OCI-LY1 (cell line): Measurements from ENCODE around the gene KLHL2.

Source experiments
- H2AFZ ChIP-seq: fragments of 200-600 bp; sonication (generic), shearing (Covaris generic); 2 replicates; pipeline ENCODE4 v1.6.0; 2014; ENCODE audit warnings: antibody characterized with exemption, mild to moderate bottlenecking, low read length
- H3F3A ChIP-seq: fragments of 200-600 bp; sonication (generic), shearing (Covaris generic); 2 replicates; pipeline ENCODE4 v1.6.0; 2014; ENCODE audit warnings: mild to moderate bottlenecking, antibody characterized with exemption, low read length, moderate library complexity; ENCODE audit not compliant: insufficient read depth
- H3K27ac ChIP-seq: fragments of 200-600 bp; sonication (generic); 2 replicates; pipeline ENCODE4 v1.5.1; 2014; ENCODE audit warnings: low read length, mixed run types, mild to moderate bottlenecking, low read depth; ENCODE audit not compliant: poor library complexity, severe bottlenecking
- H3K27me3 ChIP-seq: fragments of 200-600 bp; sonication (generic); 2 replicates; pipeline ENCODE4 v1.6.0; 2014; ENCODE audit warnings: antibody characterized with exemption, mild to moderate bottlenecking, low read length, moderate library complexity; ENCODE audit not compliant: insufficient read depth
- H3K36me3 ChIP-seq: fragments of 200-600 bp; sonication (generic); 2 replicates; pipeline ENCODE4 v1.6.1; 2014; ENCODE audit warnings: mild to moderate bottlenecking, antibody characterized with exemption, low read length, moderate library complexity, mixed read lengths; ENCODE audit not compliant: insufficient read depth
- H3K4me1 ChIP-seq: fragments of 200-600 bp; sonication (generic); 2 replicates; pipeline ENCODE4 v1.5.1; 2014; ENCODE audit warnings: mild to moderate bottlenecking, low read length, moderate library complexity; ENCODE audit not compliant: insufficient read depth, severe bottlenecking
- H3K4me2 ChIP-seq: fragments of 200-600 bp; sonication (generic), shearing (Covaris generic); 2 replicates; pipeline ENCODE4 v1.6.1; 2014; ENCODE audit warnings: low read length
- H3K4me3 ChIP-seq: fragments of 200-600 bp; sonication (generic); 2 replicates; pipeline ENCODE4 v1.5.1; 2014; ENCODE audit warnings: low read length, low read depth, mild to moderate bottlenecking, mixed read lengths; ENCODE audit not compliant: poor library complexity, severe bottlenecking
- H3K79me2 ChIP-seq: fragments of 200-600 bp; shearing (Covaris generic); 2 replicates; pipeline ENCODE4 v1.6.1; 2016; ENCODE audit warnings: mixed run types, low read length, mixed read lengths; ENCODE audit not compliant: insufficient read depth
- H3K9ac ChIP-seq: fragments of 200-600 bp; sonication (generic), shearing (Covaris generic); 2 replicates; pipeline ENCODE4 v1.6.1; 2014; ENCODE audit warnings: mild to moderate bottlenecking, low read length, mixed read lengths
- H3K9me2 ChIP-seq: fragments of 200-600 bp; sonication (generic), shearing (Covaris generic); 2 replicates; pipeline ENCODE4 v1.6.1; 2014; ENCODE audit warnings: low read depth, mild to moderate bottlenecking, low read length, mixed read lengths
- H3K9me3 ChIP-seq: fragments of 200-600 bp; shearing (Covaris generic); 2 replicates; pipeline ENCODE4 v1.6.1; 2014; ENCODE audit warnings: low read length, mixed read lengths
- H4K20me1 ChIP-seq: fragments of 200-600 bp; sonication (generic), shearing (Covaris generic); 2 replicates; pipeline ENCODE4 v1.6.0; 2016; ENCODE audit warnings: mild to moderate bottlenecking, low read length; ENCODE audit not compliant: insufficient read depth
- EZH2 ChIP-seq: fragments of 200-600 bp; sonication (generic), shearing (Covaris generic); IDR thresholded peaks from 2 replicates; pipeline ENCODE4 v1.8.0; 2017; ENCODE audit warnings: borderline replicate concordance, mixed run types, mild to moderate bottlenecking, antibody characterized with exemption, low read length, moderate library complexity, mixed read lengths
- TF ChIP-seq, protein P1 (sequence below): fragments of 200-600 bp; sonication (generic), shearing (Covaris generic); IDR thresholded peaks from 2 replicates; pipeline ENCODE4 v1.5.1; 2017; ENCODE audit warnings: mild to moderate bottlenecking, antibody characterized with exemption, low read length, moderate library complexity, mixed read lengths

KLHL2 gene

DNA sequence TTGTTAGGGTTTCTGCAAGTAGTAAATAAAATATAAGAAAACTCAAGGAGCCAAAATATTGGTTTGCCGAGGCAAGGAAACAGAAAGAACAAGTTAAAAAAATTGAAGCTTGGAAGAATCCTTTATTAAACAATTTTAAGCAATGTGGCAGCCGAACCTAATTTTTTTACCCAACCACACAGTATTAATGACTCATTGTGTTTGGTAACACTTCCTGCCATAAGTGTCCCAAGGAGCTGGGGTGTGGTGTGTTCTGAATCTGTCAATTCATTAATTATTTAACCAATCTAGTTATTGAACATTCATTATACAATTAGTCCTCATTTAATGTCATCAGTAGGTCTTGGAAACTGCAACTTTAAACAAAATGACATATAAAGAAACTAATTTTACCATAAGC is 152.1 kb downstream of the KLHL2 start:
- Histone ChIP-seq H3K9me2 (no peaks in the 10 kb centered on the region), H3K4me3 (no peak overlapping the region), H3K9ac (no peak overlapping the region), H2AFZ (no peak overlapping the region), H3K4me2 (no peak overlapping the region), H3F3A (no peaks in the 10 kb centered on the region), H3K9me3 (no peaks in the 10 kb centered on the region), H3K36me3 (no peaks in the 10 kb centered on the region), H3K4me1 (no peaks in the 10 kb centered on the region), H4K20me1 (no peaks in the 10 kb centered on the region), H3K27me3 (no peaks in the 10 kb centered on the region), H3K27ac (no peak overlapping the region), H3K79me2 (no peaks in the 10 kb centered on the region)
- TF ChIP-seq EZH2: no peak
- TF ChIP-seq, protein P1, sequence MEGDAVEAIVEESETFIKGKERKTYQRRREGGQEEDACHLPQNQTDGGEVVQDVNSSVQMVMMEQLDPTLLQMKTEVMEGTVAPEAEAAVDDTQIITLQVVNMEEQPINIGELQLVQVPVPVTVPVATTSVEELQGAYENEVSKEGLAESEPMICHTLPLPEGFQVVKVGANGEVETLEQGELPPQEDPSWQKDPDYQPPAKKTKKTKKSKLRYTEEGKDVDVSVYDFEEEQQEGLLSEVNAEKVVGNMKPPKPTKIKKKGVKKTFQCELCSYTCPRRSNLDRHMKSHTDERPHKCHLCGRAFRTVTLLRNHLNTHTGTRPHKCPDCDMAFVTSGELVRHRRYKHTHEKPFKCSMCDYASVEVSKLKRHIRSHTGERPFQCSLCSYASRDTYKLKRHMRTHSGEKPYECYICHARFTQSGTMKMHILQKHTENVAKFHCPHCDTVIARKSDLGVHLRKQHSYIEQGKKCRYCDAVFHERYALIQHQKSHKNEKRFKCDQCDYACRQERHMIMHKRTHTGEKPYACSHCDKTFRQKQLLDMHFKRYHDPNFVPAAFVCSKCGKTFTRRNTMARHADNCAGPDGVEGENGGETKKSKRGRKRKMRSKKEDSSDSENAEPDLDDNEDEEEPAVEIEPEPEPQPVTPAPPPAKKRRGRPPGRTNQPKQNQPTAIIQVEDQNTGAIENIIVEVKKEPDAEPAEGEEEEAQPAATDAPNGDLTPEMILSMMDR: no peak

DNA sequence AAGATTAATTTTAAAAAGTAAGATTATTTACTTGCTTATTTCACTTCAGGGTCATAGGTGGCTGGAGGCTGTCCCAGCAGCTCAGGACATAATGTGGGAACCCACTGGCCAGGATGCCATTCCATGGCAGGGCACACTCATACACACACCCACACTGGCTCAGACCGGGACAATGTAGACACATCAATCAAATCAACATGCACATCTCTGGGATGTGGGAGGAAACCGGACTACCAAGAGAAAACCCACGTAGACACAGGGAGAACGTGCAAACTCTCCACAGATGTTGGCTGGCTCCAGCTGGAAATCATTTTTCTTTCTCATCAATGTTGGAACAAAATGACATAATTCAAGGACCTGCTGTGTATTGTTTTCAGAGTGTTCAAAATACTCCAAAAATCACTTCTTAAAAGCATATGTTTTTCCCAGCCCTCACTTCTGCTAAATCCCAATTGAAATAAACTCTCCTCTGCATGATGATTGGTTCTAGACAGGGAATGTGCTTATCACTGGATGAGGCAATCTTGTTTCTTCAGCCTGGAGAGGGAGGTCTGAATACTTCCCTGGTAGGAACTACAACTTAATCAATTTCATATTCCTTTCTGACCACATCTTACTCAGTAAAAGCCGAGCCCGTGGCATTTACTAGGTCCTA is 152.8 kb downstream of the KLHL2 start:
- H3K4me1 ChIP-seq: no peaks in the 10 kb centered on the region
- no peaks in the 10 kb centered on the region for H3K36me3 ChIP-seq
- no peak overlapping the region for H3K4me3 ChIP-seq
- H2AFZ ChIP-seq: no peak overlapping the region
- no peak for TF ChIP-seq EZH2
- TF ChIP-seq, protein P1: no peak
- no peaks in the 10 kb centered on the region for H3K79me2 ChIP-seq
- H3K27ac ChIP-seq: no peak overlapping the region
- no peaks in the 10 kb centered on the region for H3K9me2 ChIP-seq
- no peaks in the 10 kb centered on the region for H3F3A ChIP-seq
- H3K9me3 ChIP-seq: no peaks in the 10 kb centered on the region
- H3K27me3 ChIP-seq: no peaks in the 10 kb centered on the region
- H4K20me1 ChIP-seq: no peaks in the 10 kb centered on the region
- H3K9ac ChIP-seq: no peak overlapping the region
- no peak overlapping the region for H3K4me2 ChIP-seq

DNA sequence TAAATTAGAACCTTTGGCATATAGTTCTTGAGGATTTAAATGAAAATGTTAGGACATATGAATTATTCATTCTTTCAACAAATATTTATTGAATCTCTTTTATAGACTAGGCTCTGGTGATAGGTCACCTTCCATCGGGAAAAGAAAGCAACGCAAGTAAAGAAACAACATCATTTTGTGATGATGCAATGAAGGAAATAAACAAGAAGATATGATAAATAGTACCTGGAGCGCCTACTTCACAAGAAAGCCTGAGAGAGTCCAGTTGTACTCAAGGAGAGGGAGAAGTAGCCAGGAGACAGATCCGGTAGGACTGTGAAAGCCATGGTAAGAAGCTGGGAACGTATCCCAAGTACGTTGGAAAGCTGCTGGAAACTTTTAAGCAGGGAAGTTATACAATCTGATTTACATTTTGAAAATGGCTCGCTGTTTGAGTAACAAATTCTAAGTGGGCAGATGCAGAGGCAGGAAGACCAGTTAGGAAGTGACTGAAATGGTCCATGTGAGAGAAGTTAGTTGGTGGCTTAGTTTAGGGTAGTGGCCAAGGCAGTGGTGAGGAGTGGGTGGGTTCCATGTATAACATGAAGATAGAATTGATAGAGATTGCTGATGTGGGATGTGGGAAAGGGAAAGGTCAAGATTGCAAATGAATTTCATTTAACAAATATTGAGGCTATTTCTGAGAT is 153.8 kb downstream of the KLHL2 start:
- Histone ChIP-seq H4K20me1 (no peaks in the 10 kb centered on the region), H3K4me1 (no peaks in the 10 kb centered on the region), H3K4me3 (no peak overlapping the region), H3K9ac (no peak overlapping the region), H3K4me2 (no peak overlapping the region), H3K36me3 (no peaks in the 10 kb centered on the region), H2AFZ (no peak overlapping the region), H3K27ac (no peak overlapping the region), H3K9me2 (no peaks in the 10 kb centered on the region), H3K9me3 (no peaks in the 10 kb centered on the region), H3F3A (no peaks in the 10 kb centered on the region), H3K27me3 (no peaks in the 10 kb centered on the region), H3K79me2 (no peaks in the 10 kb centered on the region)
- TF ChIP-seq, protein P1: no peak
- TF ChIP-seq EZH2: no peak
